ENCODE data around the gene POLR2I. TPM values are rescaled to one million over a fixed set of nuclear protein-coding genes. Genes with fewer than 3 reads are reported as not detected.
"Not testable (repeated sequence)": the region's sequence is repeated elsewhere in the genome, so short reads cannot be mapped to it uniquely, and the experiment has no call there.

The POLR2I gene
- total RNA-seq, 1 donor from 2014 or later, result 58.2 TPM

DNA sequence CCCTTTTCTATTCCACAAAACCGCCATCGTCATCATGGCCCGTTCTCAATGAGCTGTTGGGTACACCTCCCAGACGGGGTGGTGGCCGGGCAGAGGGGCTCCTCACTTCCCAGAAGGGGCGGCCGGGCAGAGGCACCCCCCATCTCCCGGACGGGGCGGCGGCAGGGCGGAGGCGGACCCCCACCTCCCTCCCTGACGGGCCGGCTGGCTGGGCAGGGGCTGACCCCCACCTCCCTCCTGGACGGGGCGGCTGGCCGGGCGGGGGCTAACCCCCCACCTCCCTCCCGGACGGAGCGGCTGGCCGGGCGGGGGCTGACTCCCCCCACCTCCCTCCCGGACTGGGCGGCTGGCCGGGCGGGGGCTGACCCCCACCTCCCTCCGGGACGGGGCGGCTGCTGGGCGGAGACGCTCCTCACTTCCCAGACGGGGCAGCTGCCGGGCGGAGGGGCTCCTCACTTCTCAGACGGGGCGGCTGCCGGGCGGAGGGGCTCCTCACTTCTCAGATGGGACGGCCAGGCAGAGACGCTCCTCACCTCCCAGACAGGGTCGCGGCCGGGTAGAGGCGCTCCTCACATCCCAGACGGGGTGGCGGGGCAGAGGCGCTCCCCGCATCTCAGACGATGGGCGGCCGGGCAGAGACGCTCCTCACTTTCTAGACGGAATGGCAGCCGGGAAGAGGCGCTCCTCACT lies 45.7 kb downstream of the POLR2I start:
- intact Hi-C loops (cut with micrococcal nuclease), result not testable (repeated sequence)

DNA sequence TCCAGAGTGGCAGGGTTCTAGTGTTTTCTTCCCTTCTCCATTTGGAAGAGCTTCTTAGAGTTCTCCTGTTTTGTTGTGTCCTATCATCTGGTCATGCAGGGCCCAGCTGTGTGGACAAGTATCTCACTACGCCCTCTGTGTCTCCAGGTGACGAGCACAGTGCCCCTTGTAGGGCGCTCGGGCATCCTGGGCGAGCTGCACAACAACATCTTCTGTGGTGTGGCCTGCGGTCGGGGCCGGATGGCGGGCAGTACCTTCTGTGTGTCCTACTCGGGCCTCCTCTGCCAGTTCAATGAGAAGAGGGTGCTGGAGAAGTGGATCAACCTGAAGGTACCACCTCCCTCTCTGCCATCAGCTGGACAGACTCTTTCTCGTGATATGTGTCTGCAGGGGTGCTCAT lies 47.0 kb downstream of the POLR2I start:
- intact Hi-C loops (cut with micrococcal nuclease), result no loop called here

DNA sequence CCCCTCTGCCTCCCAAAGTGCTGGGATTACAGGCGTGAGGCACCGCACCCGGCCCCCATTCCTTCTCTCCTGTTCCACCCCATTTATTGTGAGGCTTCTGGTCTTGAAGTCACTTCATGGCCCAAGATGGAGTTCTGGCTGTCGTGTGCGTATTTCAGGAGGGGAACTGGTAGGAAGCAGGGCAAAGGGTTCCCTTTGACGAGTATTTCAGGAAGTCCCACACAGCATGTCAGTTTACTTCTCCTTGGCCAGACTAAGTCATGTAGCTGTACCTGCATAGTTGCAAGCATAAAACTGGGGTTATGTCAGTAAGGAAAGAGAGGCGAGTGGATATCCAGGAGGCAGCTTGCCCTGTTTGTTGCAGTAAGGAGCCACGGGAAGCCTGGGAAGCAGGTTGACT lies 49.8 kb downstream of the POLR2I start:
- intact Hi-C loops (cut with micrococcal nuclease), result no loop called here

Other genes starting within 250 kb of the POLR2I start
- 0.86 and 2.0 TPM in 2 replicates for gene APLP1, start 246.3 kb downstream of the POLR2I start, total RNA-seq
- 42.7 and 43.0 TPM in 2 replicates for gene NFKBID, start 214.3 kb downstream of the POLR2I start, total RNA-seq
- 93.1 and 96.2 TPM in 2 replicates for gene HCST, start 212.3 kb downstream of the POLR2I start, total RNA-seq
- 0.52 TPM in 1 of 2 replicates, not detected in the other for gene TYROBP, start 206.6 kb downstream of the POLR2I start, total RNA-seq
- 9.7 and 11.4 TPM in 2 replicates for gene LRFN3, start 178.5 kb downstream of the POLR2I start, total RNA-seq
- 16.1 and 16.7 TPM in 2 replicates for gene SDHAF1, start 119.7 kb downstream of the POLR2I start, total RNA-seq
- gene SYNE4, start 106.1 kb downstream of the POLR2I start, total RNA-seq, result 2.6 and 2.7 TPM in 2 replicates
- 34.6 and 39.2 TPM in 2 replicates for gene ALKBH6, start 100.7 kb downstream of the POLR2I start, total RNA-seq
- gene CLIP3, start 82.0 kb downstream of the POLR2I start, total RNA-seq, result 3.0 and 5.1 TPM in 2 replicates
- 4.1 and 4.4 TPM in 2 replicates for gene THAP8, start 60.6 kb downstream of the POLR2I start, total RNA-seq
- 32.6 and 32.8 TPM in 2 replicates for gene WDR62, start 60.0 kb downstream of the POLR2I start, total RNA-seq
- not detected in 2 replicates for gene OVOL3, start 3.7 kb downstream of the POLR2I start, total RNA-seq
- 184 and 185 TPM in 2 replicates for gene TBCB, start 593 bp upstream of the POLR2I start, total RNA-seq
- 500 TPM in 2 replicates for gene CAPNS1, start 25.2 kb upstream of the POLR2I start, total RNA-seq
- not detected in 2 replicates for gene COX7A1, start 37.6 kb upstream of the POLR2I start, total RNA-seq
- gene ZNF565, start 99.8 kb upstream of the POLR2I start, total RNA-seq, result 2.0 and 3.0 TPM in 2 replicates
- 53.9 and 59.3 TPM in 2 replicates for gene ZNF146, start 100.2 kb upstream of the POLR2I start, total RNA-seq

Measured in T-helper 2 cell treated with Interferon-gamma antibody and Interleukin-4, amounts not matched to agents 100 ng/mL and 5 ng/mL, for 36 hours (primary cell).